ENCODE results near the gene NKTR. TPM values are rescaled to one million over a fixed set of nuclear protein-coding genes. Genes with fewer than 3 reads are reported as not detected.

NKTR gene
- total RNA-seq, 6 experiments from 2014 or later = 21.9 to 35.2 (median 28.4) TPM

DNA sequence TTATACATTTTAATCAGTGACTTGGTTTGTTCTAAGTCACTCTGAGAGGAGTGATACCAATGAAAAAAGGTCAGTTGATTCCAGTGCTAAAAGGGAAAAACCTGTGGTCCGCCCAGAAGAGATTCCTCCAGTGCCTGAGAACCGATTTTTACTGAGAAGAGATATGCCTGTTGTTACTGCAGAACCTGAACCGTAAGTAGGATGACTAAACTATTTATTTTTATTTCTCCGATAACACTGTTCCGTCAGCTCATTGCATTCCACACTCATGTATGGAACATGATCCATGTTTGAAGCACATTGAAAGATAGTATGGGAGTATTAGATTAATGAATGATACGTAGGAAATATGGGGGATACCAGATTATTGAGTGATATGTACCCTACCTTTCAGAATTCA is 33.1 kb downstream of the NKTR start:
- no peak overlapping the region for H3K27ac ChIP-seq
- H3K36me3 ChIP-seq = peaks cover 0 to 74% (median 51%) of the 10 kb centered on the region in 4 donors
- ATAC-seq (no peak), DNase-seq (no peak)
- H3K4me3 ChIP-seq = no peak overlapping the region
- WGBS (ENCODE audit: insufficient coverage, low coverage, low lambda C conversion rate, missing lambda C conversion rate) = 88% methylated on average over 6 of the region's 6 CpGs
- no peaks in the 10 kb centered on the region for H3K9me3 ChIP-seq
- H3K4me1 ChIP-seq = no peaks in the 10 kb centered on the region
- intact Hi-C loops (cut with DNase I) = no loop called here
- TF ChIP-seq, protein P1, sequence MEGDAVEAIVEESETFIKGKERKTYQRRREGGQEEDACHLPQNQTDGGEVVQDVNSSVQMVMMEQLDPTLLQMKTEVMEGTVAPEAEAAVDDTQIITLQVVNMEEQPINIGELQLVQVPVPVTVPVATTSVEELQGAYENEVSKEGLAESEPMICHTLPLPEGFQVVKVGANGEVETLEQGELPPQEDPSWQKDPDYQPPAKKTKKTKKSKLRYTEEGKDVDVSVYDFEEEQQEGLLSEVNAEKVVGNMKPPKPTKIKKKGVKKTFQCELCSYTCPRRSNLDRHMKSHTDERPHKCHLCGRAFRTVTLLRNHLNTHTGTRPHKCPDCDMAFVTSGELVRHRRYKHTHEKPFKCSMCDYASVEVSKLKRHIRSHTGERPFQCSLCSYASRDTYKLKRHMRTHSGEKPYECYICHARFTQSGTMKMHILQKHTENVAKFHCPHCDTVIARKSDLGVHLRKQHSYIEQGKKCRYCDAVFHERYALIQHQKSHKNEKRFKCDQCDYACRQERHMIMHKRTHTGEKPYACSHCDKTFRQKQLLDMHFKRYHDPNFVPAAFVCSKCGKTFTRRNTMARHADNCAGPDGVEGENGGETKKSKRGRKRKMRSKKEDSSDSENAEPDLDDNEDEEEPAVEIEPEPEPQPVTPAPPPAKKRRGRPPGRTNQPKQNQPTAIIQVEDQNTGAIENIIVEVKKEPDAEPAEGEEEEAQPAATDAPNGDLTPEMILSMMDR (IDR thresholded peaks at IDR 0.05) = no peak
- no peak for TF ChIP-seq POLR2A (IDR thresholded peaks at IDR 0.05)
- no peaks in the 10 kb centered on the region for H3K27me3 ChIP-seq

DNA sequence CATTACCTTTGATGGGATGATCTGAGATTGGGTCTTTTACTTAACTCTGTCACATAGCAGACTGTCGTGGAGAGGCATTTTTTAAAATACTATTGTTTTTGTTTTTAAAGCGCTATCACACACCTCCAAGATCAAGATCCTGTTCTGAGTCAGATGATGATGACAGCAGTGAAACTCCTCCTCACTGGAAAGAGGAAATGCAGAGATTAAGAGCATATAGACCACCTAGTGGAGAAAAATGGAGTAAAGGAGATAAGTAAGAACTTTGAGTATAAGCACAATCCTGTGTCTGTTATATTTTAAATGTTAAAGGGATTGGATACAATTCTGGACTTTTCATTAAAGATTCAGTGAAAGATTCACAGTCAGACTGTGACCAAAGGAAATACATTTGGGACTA is 34.6 kb downstream of the NKTR start:
- no peaks in the 10 kb centered on the region for H3K4me1 ChIP-seq
- no peaks in the 10 kb centered on the region for H3K9me3 ChIP-seq
- DNase-seq (no peak), ATAC-seq (peak in 2 of 4 donors; percentile 30 to 36)
- TF ChIP-seq POLR2A (IDR thresholded peaks at IDR 0.05) = no peak
- TF ChIP-seq, protein P1 (IDR thresholded peaks at IDR 0.05) = peak in 1 of 4 donors; percentile 4
- H3K27me3 ChIP-seq = no peaks in the 10 kb centered on the region
- no peak overlapping the region for H3K4me3 ChIP-seq
- intact Hi-C loops (cut with DNase I) = no loop called here
- H3K27ac ChIP-seq = no peak overlapping the region
- 78% methylated on average over 2 of the region's 2 CpGs for WGBS (ENCODE audit: insufficient coverage, low coverage, low lambda C conversion rate, missing lambda C conversion rate)
- peaks cover 0 to 87% (median 57%) of the 10 kb centered on the region in 4 donors for H3K36me3 ChIP-seq

DNA sequence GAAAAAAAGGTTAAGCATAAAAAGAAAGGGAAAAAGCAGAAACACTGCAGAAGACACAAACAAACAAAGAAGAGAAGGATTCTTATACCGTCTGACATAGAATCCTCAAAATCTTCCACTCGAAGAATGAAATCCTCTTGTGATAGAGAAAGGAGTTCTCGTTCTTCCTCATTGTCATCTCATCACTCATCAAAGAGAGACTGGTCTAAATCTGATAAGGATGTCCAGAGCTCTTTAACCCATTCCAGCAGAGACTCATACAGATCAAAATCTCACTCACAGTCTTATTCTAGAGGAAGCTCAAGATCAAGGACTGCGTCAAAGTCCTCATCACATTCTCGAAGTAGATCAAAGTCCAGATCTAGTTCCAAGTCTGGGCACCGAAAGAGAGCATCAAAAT is 36.5 kb downstream of the NKTR start:
- H3K4me3 ChIP-seq = no peak overlapping the region
- H3K4me1 ChIP-seq = no peaks in the 10 kb centered on the region
- TF ChIP-seq, protein P1 (IDR thresholded peaks at IDR 0.05) = no peak
- TF ChIP-seq POLR2A (IDR thresholded peaks at IDR 0.05) = no peak
- H3K9me3 ChIP-seq = no peaks in the 10 kb centered on the region
- no peaks in the 10 kb centered on the region for H3K27me3 ChIP-seq
- intact Hi-C loops (cut with DNase I) = no loop called here
- DNase-seq = no peak
- H3K27ac ChIP-seq = no peak overlapping the region
- peaks cover 0 to 91% (median 58%) of the 10 kb centered on the region in 4 donors for H3K36me3 ChIP-seq
- 92% methylated on average over 6 of the region's 6 CpGs for WGBS (ENCODE audit: insufficient coverage, low coverage, low lambda C conversion rate, missing lambda C conversion rate)
- ATAC-seq = no peak

DNA sequence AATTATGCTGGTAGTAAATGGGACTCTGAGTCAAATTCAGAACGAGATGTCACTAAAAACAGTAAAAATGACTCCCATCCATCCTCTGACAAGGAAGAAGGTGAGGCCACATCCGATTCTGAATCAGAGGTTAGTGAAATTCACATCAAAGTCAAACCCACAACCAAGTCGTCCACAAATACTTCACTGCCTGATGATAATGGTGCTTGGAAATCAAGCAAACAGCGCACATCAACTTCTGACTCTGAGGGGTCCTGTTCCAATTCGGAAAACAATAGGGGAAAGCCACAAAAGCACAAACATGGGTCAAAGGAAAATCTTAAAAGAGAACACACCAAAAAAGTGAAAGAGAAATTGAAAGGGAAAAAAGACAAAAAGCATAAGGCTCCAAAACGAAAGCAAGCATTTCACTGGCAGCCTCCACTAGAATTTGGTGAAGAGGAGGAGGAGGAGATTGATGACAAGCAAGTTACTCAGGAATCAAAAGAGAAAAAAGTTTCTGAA is 37.9 kb downstream of the NKTR start:
- no peak for TF ChIP-seq POLR2A (IDR thresholded peaks at IDR 0.05)
- TF ChIP-seq, protein P1 (IDR thresholded peaks at IDR 0.05) = no peak
- Histone ChIP-seq H3K4me1 (no peaks in the 10 kb centered on the region), H3K36me3 (peaks cover 0 to 91% (median 56%) of the 10 kb centered on the region in 4 donors), H3K27ac (no peak overlapping the region), H3K4me3 (no peak overlapping the region), H3K9me3 (no peaks in the 10 kb centered on the region), H3K27me3 (no peaks in the 10 kb centered on the region)
- ATAC-seq (no peak), DNase-seq (no peak)
- WGBS (ENCODE audit: insufficient coverage, low coverage, low lambda C conversion rate, missing lambda C conversion rate) = 62% methylated on average over 6 of the region's 6 CpGs
- intact Hi-C loops (cut with DNase I) = no loop called here

DNA sequence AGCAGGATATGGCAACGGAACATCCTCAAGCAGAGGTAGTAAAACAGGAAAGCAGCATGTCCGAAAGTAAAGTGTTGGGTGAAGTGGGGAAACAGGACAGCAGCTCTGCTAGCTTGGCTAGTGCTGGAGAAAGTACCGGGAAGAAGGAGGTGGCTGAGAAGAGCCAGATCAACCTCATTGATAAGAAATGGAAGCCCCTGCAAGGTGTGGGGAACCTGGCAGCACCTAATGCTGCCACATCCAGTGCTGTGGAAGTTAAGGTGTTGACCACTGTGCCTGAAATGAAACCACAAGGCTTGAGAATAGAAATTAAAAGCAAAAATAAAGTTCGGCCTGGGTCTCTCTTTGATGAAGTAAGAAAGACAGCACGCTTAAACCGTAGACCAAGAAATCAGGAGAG is 38.7 kb downstream of the NKTR start:
- DNase-seq = no peak
- no peaks in the 10 kb centered on the region for H3K9me3 ChIP-seq
- H3K4me3 ChIP-seq = no peak overlapping the region
- no peaks in the 10 kb centered on the region for H3K4me1 ChIP-seq
- H3K27me3 ChIP-seq = no peaks in the 10 kb centered on the region
- H3K27ac ChIP-seq = no peak overlapping the region
- TF ChIP-seq, protein P1 (IDR thresholded peaks at IDR 0.05) = no peak
- no peak for TF ChIP-seq POLR2A (IDR thresholded peaks at IDR 0.05)
- intact Hi-C loops (cut with DNase I) = no loop called here
- peak in 1 of 4 donors; percentile 20 for ATAC-seq
- peaks cover 0 to 91% (median 57%) of the 10 kb centered on the region in 4 donors for H3K36me3 ChIP-seq
- WGBS (ENCODE audit: insufficient coverage, low coverage, low lambda C conversion rate, missing lambda C conversion rate) = 81% methylated on average over 6 of the region's 6 CpGs

Measured in right lobe of liver (tissue), 6 donors.